K562 (cell line): ENCODE results near the gene CPTP. TPM values are rescaled to one million over a fixed set of nuclear protein-coding genes. Genes with fewer than 3 reads are reported as not detected.

Experiments used
- ATAC-seq: fragments of 200-7000 bp; cut with Tn5 transposase; 3 replicates; pipeline ENCODE4 v1.9.1; 2020; ENCODE audit warnings: moderate library complexity
- BruUV-seq: library from RNA; stranded (reverse); fragments of 400-500 nt; replicated peaks from 2 replicates; lab custom pipeline; 2021; lab: Mats Ljungman, UMichigan
- CTCF ChIA-PET: fragments of 300-600 bp; formaldehyde crosslinking; extraction: SDS; loops from one replicate; lab custom pipeline; 2021; ENCODE audit warnings: low intra/inter-chr PET ratio; lab: Yijun Ruan, JAX
- POLR2A ChIA-PET: fragments of 300-600, 350-650 bp; sonication (Branson Sonifier 250); formaldehyde crosslinking; extraction: SDS; loops from one replicate; lab custom pipeline; 2021; ENCODE audit warnings: antibody characterized with exemption, inconsistent platforms; lab: Yijun Ruan, JAX
- DNase-seq, 4 experiments: peaks; one replicate each; pipeline versions ENCODE4 v3.0.0 to v3.0.0-alpha.2; 2011 to 2018; ENCODE audit warnings: low spot score in 3 of 4, mixed read lengths in 3 of 4; ENCODE audit errors: extremely low read depth in 1 of 4
- FAIRE-seq: peaks from 2 replicates; lab custom pipeline; 2011; peaks lifted over from hg19 to GRCh38; lab: Jason Lieb, UNC
- H2AFZ ChIP-seq: 2 replicates; pipeline ENCODE4 v1.6.0; 2011; ENCODE audit warnings: low read depth, low read length, control low read depth, inconsistent platforms
- H3K27ac ChIP-seq: fragments of 200-600 bp; 3 replicates; pipeline ENCODE4 v1.8.0; 2011; ENCODE audit warnings: low read depth, mild to moderate bottlenecking, control low read depth, inconsistent platforms, low read length, moderate library complexity, mixed read lengths; ENCODE audit errors: extremely low read depth
- H3K27me3 ChIP-seq, 2 experiments: fragments of 300-600 bp in 1 of 2; 2 replicates in 1 of 2; 3 replicates in 1 of 2; pipeline versions ENCODE4 v1.6.0 to v1.8.0; 2011; ENCODE audit warnings: inconsistent platforms in 2 of 2, low read length in 2 of 2, mild to moderate bottlenecking in 1 of 2, mixed read lengths in 1 of 2, moderate library complexity in 1 of 2; ENCODE audit not compliant: control insufficient read depth in 2 of 2, insufficient read depth in 2 of 2
- H3K36me3 ChIP-seq: fragments of 300-600 bp; 3 replicates; pipeline ENCODE4 v1.8.0; 2011; ENCODE audit warnings: mild to moderate bottlenecking, low read length, inconsistent platforms; ENCODE audit not compliant: control insufficient read depth, insufficient read depth
- H3K4me1 ChIP-seq, 2 experiments: fragments of 200-600 bp in 1 of 2; replicated peaks in 1 of 2; 2 replicates in 1 of 2; 3 replicates in 1 of 2; pipeline versions ENCODE4 v1.5.1 to v1.8.0; 2011; ENCODE audit warnings: inconsistent platforms in 2 of 2, low read length in 2 of 2, mild to moderate bottlenecking in 1 of 2, mixed read lengths in 1 of 2, moderate library complexity in 1 of 2; ENCODE audit not compliant: control insufficient read depth in 2 of 2, insufficient read depth in 2 of 2
- H3K4me2 ChIP-seq: 2 replicates; pipeline ENCODE4 v1.6.1; 2011; ENCODE audit warnings: low read length, control low read depth, inconsistent platforms, mixed read lengths; ENCODE audit not compliant: insufficient read depth
- H3K4me3 ChIP-seq: fragments of 200-600 bp; sonication (generic), shearing (Covaris generic); 2 replicates; pipeline ENCODE4 v1.5.1; 2016; ENCODE audit warnings: control low read depth, inconsistent platforms
- H3K79me2 ChIP-seq: fragments of 200-600 bp; 3 replicates; pipeline ENCODE4 v1.8.0; 2011; ENCODE audit warnings: low read length, inconsistent platforms; ENCODE audit not compliant: control insufficient read depth, insufficient read depth
- H3K9ac ChIP-seq, 2 experiments: 2 replicates each; pipeline versions ENCODE4 v1.6.0 to v1.6.1; 2011; ENCODE audit warnings: low read depth in 2 of 2, low read length in 2 of 2, control low read depth in 1 of 2, inconsistent platforms in 1 of 2, mild to moderate bottlenecking in 1 of 2, mixed read lengths in 1 of 2; ENCODE audit not compliant: insufficient read depth in 1 of 2
- H3K9me1 ChIP-seq: one replicate; pipeline ENCODE4 v1.6.0; 2011; ENCODE audit warnings: inconsistent platforms, mild to moderate bottlenecking, low read length, moderate library complexity; ENCODE audit not compliant: control insufficient read depth, insufficient read depth
- H3K9me3 ChIP-seq: replicated peaks from 2 replicates; pipeline ENCODE4 v1.5.1; 2011; ENCODE audit warnings: low read depth, low read length, inconsistent platforms; ENCODE audit not compliant: control insufficient read depth, insufficient read depth
- H4K20me1 ChIP-seq: replicated peaks from 2 replicates; pipeline ENCODE4 v1.6.1; 2011; ENCODE audit warnings: low read length, inconsistent platforms, mixed read lengths; ENCODE audit not compliant: control insufficient read depth, insufficient read depth
- GABPB1 ChIP-seq: sonication (generic); formaldehyde crosslinking; IDR thresholded peaks from 2 replicates; pipeline ENCODE4 v1.8.0; 2022; ENCODE audit warnings: mild to moderate bottlenecking, missing genetic modification reagents
- HDGF ChIP-seq: fragments of 450-650 bp; IDR thresholded peaks from 2 replicates; pipeline ENCODE4 v1.6.1; 2016
- PCBP1 ChIP-seq: fragments of 200-400 bp; formaldehyde crosslinking; IDR thresholded peaks from 2 replicates; pipeline ENCODE4 v1.6.1; 2018; ENCODE audit warnings: mild to moderate bottlenecking, low read depth, low read length; ENCODE audit not compliant: poor library complexity, severe bottlenecking
- POLR2G ChIP-seq: fragments of 200-400 bp; formaldehyde crosslinking; IDR thresholded peaks from 2 replicates; pipeline ENCODE4 v1.6.1; 2017; ENCODE audit warnings: low read depth, mild to moderate bottlenecking, antibody characterized with exemption, low read length, moderate library complexity
- RBFOX2 ChIP-seq: fragments of 200-400 bp; formaldehyde crosslinking; IDR thresholded peaks from 2 replicates; pipeline ENCODE4 v1.6.1; 2017; ENCODE audit warnings: low read depth, mild to moderate bottlenecking, low read length, moderate library complexity
- RBM15 ChIP-seq: fragments of 200-400 bp; formaldehyde crosslinking; IDR thresholded peaks from 2 replicates; pipeline ENCODE4 v1.6.1; 2018; ENCODE audit warnings: mild to moderate bottlenecking, low read length, moderate library complexity; ENCODE audit not compliant: insufficient read depth
- SRSF3 ChIP-seq: fragments of 200-400 bp; formaldehyde crosslinking; IDR thresholded peaks from 2 replicates; pipeline ENCODE4 v1.6.1; 2016; ENCODE audit warnings: mild to moderate bottlenecking, low read length, moderate library complexity; ENCODE audit not compliant: insufficient read depth
- WGBS: fragments of 100-300 bp; shearing (Covaris generic); methylation state at CpG from one replicate; pipeline ENCODE4 v1.1.6; 2016; ENCODE audit warnings: low coverage, mixed read lengths; ENCODE audit not compliant: insufficient coverage; ENCODE audit errors: missing lambda C conversion rate; 5-methylcytosine and 5-hydroxymethylcytosine counted together
- in situ Hi-C: fragments of 300-500 bp; cut with MboI; formaldehyde crosslinking; loops from 4 replicates; pipeline ENCODE4 v1.15.0; 2018; ENCODE audit warnings: inconsistent platforms, mixed read lengths
- intact Hi-C: fragments of 100-400 bp; cut with micrococcal nuclease; formaldehyde crosslinking; loops from 2 replicates; pipeline ENCODE4 v1.14.2; 2022
- polyA plus RNA-seq, 8 experiments: library from polyadenylated mRNA; depleted of rRNA in 4 of 8; stranded (reverse) in 5 of 8; unstranded in 3 of 8; fragments of >200 nt; fragmentation: Nextera tagmentation in 2 of 8; fragmentation: Illumina TruSeq in 1 of 8; extraction: Ambion mirVana in 2 of 8; extraction: Trizol in 1 of 8; gene quantifications; 2 replicates each; pipeline versions ENCODE4 v1.2.1 to v1.2.3, GENCODE V29; 2011 to 2014; ENCODE audit warnings: inconsistent platforms in 1 of 8, missing spikeins in 1 of 8
- total RNA-seq, 7 experiments: library from RNA; depleted of rRNA in 6 of 7; stranded (reverse); fragments of >200 nt in 6 of 7; fragmentation: Illumina TruSeq in 2 of 7; extraction: Trizol in 2 of 7; gene quantifications; 2 replicates each; pipeline versions ENCODE4 v1.2.1 to v1.2.3, GENCODE V29; 2011 to 2021; ENCODE audit warnings: low replicate concordance in 1 of 7
- TF ChIP-seq, protein P1 (sequence below): sonication (generic); formaldehyde crosslinking; IDR thresholded peaks from 2 replicates; pipeline ENCODE4 v1.8.1; 2023; ENCODE audit warnings: mild to moderate bottlenecking, missing genetic modification reagents

Gene CPTP
- total and polyA plus RNA-seq, 9 of the 15 experiments (the other 6 are each of a cell fraction or from before 2014, with no cell fraction given): 0.11 to 25.8 (median 3.5) TPM

DNA sequence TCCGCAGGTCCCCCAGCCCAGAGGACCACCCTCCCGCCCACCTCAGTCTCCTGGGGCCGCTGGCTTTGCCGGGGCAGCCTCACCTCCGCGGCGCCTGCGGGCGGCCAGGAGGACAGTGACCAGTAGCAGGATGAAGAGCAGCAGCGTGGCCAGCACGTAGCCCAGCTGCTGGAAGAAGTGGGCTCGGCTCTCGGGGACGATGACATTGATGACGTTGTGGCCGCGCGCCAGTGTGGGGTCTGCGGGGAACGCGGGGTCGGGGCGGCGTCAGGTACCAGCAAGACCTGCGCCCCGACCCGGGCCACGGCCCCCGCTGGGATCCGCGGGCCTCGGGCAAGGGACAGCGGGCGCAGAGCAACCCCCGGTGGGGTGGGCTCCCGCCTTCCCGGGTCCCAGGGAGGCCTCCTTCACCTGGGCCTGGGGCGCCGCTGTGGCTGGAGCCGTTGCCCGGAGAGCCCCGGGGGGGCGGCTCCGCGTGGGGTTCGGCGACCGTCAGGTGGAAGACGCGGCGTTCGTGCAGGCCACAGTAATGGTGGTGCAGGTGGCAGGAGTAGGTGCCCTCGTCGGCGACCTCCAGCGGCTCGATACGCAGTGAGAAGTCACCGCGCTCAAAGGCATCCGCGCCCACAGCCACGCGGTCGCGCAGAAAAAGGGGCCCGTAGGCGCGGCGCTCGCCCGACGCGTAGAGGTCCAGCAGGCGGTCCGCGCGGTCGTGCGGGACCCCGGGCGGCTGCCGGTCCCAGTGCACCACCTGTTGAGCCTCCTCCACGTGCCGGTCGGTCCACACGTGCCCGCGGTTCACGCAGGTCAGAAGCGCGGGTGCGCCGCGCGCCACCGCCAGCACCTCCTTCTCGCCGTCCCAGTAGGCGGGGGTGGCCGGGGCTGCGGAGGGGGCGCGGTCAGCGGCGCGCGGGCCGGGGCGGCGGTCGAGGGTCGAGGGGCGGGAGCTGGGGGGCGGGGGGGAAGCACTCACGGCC is 30.0 kb downstream of the CPTP start (continued):
- TF ChIP-seq, protein P1, sequence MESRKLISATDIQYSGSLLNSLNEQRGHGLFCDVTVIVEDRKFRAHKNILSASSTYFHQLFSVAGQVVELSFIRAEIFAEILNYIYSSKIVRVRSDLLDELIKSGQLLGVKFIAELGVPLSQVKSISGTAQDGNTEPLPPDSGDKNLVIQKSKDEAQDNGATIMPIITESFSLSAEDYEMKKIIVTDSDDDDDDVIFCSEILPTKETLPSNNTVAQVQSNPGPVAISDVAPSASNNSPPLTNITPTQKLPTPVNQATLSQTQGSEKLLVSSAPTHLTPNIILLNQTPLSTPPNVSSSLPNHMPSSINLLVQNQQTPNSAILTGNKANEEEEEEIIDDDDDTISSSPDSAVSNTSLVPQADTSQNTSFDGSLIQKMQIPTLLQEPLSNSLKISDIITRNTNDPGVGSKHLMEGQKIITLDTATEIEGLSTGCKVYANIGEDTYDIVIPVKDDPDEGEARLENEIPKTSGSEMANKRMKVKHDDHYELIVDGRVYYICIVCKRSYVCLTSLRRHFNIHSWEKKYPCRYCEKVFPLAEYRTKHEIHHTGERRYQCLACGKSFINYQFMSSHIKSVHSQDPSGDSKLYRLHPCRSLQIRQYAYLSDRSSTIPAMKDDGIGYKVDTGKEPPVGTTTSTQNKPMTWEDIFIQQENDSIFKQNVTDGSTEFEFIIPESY: peak; percentile 93

- no peak overlapping the region for H3K27ac ChIP-seq
- no peak overlapping the region for H2AFZ ChIP-seq
- intact Hi-C loops: no loop called here
- ATAC-seq: no peak
- H3K36me3 ChIP-seq: no peaks in the 10 kb centered on the region
- TF ChIP-seq POLR2G (peak; percentile 27; the same call in 1 of the 2 replicates), PCBP1 (peak; percentile 9), GABPB1 (CRISPR knock-in tag) (no peak), RBM15 (no peak), HDGF (no peak), SRSF3 (no peak), RBFOX2 (0 out of 2 replicates have a peak, but pooled peaks have one; percentile 5)
- TF ChIP-seq, protein P1: peak; percentile 86
- no peaks in the 10 kb centered on the region for H3K27me3 ChIP-seq
- H3K4me2 ChIP-seq: no peak overlapping the region
- H3K9ac ChIP-seq: no peak overlapping the region
- in situ Hi-C loops: no loop called here
- FAIRE-seq: no peak
- BruUV-seq: no TSS peak
- POLR2A ChIA-PET: no interaction called here
- no peak for DNase-seq
- WGBS: 88% methylated on average over 28 of the region's 52 CpGs
- no peaks in the 10 kb centered on the region for H3K9me3 ChIP-seq
- CTCF ChIA-PET: no interaction called here
- H3K9me1 ChIP-seq: no peaks in the 10 kb centered on the region
- H3K79me2 ChIP-seq: peaks cover 10% of the 10 kb centered on the region; the same call in 2 of the 3 replicates
- H3K4me3 ChIP-seq: no peak overlapping the region
- H3K4me1 ChIP-seq: peaks cover 24 to 87% of the 10 kb centered on the region in 2 experiments
- peaks cover 3% of the 10 kb centered on the region; the same call in 1 of the 2 replicates for H4K20me1 ChIP-seq
Observed at GRCh38 chr1:1355416-1355815, 30.8 kb downstream of the CPTP start.
